ENCODE results near the gene SNRK. TPM values are rescaled to one million over a fixed set of nuclear protein-coding genes. Genes with fewer than 3 reads are reported as not detected.

Gene SNRK
- total and polyA plus RNA-seq, 9 of the 15 experiments (the other 6 are each of a cell fraction or from before 2014, with no cell fraction given): 1.7 to 12.3 (median 7.3) TPM

DNA sequence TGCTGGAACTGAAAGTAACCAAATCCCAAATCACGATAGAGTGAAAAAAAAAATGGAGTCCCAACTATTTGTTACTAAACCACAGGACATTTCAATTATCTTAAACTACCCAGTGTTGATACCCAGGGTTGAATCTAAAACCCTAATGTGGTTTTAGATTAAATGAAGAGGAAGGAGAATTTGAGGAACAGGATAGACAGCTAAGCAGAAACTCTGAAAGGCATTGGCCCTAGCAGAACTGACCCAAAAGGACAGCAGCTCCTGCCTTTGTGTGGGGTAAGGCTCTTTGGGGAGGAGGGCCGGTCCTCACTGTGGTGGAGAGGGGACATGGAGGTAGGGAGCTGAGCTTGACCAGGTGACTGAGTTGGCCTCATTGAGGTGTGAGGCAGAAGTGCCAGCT is 30.7 kb upstream of the SNRK start:
- ATAC-seq: no peak
- no peak overlapping the region for H3K4me2 ChIP-seq (ENCODE audit: insufficient read depth, low read length)
- POLR2A ChIA-PET: interaction anchor here (0.6 to 1.0 kb wide), 2 partner anchors 10 to 35 kb away, joined by 3 to 4 read pairs; no protein-coding TSS in a partner anchor
- H3K4me1 ChIP-seq (replicated peaks in 1 of 2; ENCODE audit: control insufficient read depth in 2 of 2, insufficient read depth in 2 of 2, low read length in 2 of 2): peaks cover 0 to 13% of the 10 kb centered on the region in 2 experiments; a peak in 3 of 5 replicates
- no TSS peak for BruUV-seq (replicated peaks)
- H3K27ac ChIP-seq (ENCODE audit: extremely low read depth, low read depth, low read length): no peak overlapping the region
- H3K9me1 ChIP-seq (ENCODE audit: control insufficient read depth, insufficient read depth, low read length): no peaks in the 10 kb centered on the region
- DNase-seq (ENCODE audit: extremely low read depth in 1 of 4, low spot score in 3 of 4): no peak
- in situ Hi-C loops (cut with MboI): no loop called here
- no peaks in the 10 kb centered on the region for H3K79me2 ChIP-seq (ENCODE audit: control insufficient read depth, insufficient read depth, low read length)
- no peaks in the 10 kb centered on the region for H3K36me3 ChIP-seq (ENCODE audit: control insufficient read depth, insufficient read depth, low read length)
- no peaks in the 10 kb centered on the region for H3K9me3 ChIP-seq (replicated peaks; ENCODE audit: control insufficient read depth, insufficient read depth, low read depth, low read length)
- 15% methylated on average over 2 of the region's 2 CpGs for WGBS (ENCODE audit: insufficient coverage, low coverage, missing lambda C conversion rate)
- H3K4me3 ChIP-seq: no peak overlapping the region
- intact Hi-C loops (cut with micrococcal nuclease): no loop called here
- no peak overlapping the region for H2AFZ ChIP-seq (ENCODE audit: low read depth, low read length)
- CTCF ChIA-PET (ENCODE audit: low intra/inter-chr PET ratio): no interaction called here
- no peak for FAIRE-seq
- TF ChIP-seq, protein P1, sequence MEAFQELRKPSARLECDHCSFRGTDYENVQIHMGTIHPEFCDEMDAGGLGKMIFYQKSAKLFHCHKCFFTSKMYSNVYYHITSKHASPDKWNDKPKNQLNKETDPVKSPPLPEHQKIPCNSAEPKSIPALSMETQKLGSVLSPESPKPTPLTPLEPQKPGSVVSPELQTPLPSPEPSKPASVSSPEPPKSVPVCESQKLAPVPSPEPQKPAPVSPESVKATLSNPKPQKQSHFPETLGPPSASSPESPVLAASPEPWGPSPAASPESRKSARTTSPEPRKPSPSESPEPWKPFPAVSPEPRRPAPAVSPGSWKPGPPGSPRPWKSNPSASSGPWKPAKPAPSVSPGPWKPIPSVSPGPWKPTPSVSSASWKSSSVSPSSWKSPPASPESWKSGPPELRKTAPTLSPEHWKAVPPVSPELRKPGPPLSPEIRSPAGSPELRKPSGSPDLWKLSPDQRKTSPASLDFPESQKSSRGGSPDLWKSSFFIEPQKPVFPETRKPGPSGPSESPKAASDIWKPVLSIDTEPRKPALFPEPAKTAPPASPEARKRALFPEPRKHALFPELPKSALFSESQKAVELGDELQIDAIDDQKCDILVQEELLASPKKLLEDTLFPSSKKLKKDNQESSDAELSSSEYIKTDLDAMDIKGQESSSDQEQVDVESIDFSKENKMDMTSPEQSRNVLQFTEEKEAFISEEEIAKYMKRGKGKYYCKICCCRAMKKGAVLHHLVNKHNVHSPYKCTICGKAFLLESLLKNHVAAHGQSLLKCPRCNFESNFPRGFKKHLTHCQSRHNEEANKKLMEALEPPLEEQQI (IDR thresholded peaks at IDR 0.05): no peak
- TF ChIP-seq STAT5B (CRISPR knock-in tag; IDR thresholded peaks at IDR 0.05) (no peak), ZNF696 (CRISPR knock-in tag; conservative IDR thresholded peaks at IDR 0.05) (no peak), POLR3A (IDR thresholded peaks at IDR 0.05; ENCODE audit: borderline replicate concordance, extremely low read depth, insufficient read depth, insufficient read length) (no peak), TCF7 (IDR thresholded peaks at IDR 0.05; ENCODE audit: borderline replicate concordance) (no peak), HLTF (IDR thresholded peaks at IDR 0.05) (no peak), EZH2 (IDR thresholded peaks at IDR 0.05; ENCODE audit: borderline replicate concordance, low read depth, low read length) (no peak), ZNF184 (CRISPR knock-in tag; IDR thresholded peaks at IDR 0.05) (no peak), ZBED1 (IDR thresholded peaks at IDR 0.05) (no peak), ZNF75A (CRISPR knock-in tag; IDR thresholded peaks at IDR 0.05) (no peak), SNRNP70 (optimal IDR thresholded peaks at IDR 0.05; ENCODE audit: low read depth, low read length) (no peak)
- TF ChIP-seq, protein P2, sequence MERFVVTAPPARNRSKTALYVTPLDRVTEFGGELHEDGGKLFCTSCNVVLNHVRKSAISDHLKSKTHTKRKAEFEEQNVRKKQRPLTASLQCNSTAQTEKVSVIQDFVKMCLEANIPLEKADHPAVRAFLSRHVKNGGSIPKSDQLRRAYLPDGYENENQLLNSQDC (CRISPR knock-in tag; IDR thresholded peaks at IDR 0.05): no peak
- TF ChIP-seq, protein P3, sequence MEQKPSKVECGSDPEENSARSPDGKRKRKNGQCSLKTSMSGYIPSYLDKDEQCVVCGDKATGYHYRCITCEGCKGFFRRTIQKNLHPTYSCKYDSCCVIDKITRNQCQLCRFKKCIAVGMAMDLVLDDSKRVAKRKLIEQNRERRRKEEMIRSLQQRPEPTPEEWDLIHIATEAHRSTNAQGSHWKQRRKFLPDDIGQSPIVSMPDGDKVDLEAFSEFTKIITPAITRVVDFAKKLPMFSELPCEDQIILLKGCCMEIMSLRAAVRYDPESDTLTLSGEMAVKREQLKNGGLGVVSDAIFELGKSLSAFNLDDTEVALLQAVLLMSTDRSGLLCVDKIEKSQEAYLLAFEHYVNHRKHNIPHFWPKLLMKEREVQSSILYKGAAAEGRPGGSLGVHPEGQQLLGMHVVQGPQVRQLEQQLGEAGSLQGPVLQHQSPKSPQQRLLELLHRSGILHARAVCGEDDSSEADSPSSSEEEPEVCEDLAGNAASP (IDR thresholded peaks at IDR 0.05): no peak
- TF ChIP-seq, protein P4, sequence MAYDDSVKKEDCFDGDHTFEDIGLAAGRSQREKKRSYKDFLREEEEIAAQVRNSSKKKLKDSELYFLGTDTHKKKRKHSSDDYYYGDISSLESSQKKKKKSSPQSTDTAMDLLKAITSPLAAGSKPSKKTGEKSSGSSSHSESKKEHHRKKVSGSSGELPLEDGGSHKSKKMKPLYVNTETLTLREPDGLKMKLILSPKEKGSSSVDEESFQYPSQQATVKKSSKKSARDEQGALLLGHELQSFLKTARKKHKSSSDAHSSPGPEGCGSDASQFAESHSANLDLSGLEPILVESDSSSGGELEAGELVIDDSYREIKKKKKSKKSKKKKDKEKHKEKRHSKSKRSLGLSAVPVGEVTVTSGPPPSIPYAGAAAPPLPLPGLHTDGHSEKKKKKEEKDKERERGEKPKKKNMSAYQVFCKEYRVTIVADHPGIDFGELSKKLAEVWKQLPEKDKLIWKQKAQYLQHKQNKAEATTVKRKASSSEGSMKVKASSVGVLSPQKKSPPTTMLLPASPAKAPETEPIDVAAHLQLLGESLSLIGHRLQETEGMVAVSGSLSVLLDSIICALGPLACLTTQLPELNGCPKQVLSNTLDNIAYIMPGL (CRISPR knock-in tag; IDR thresholded peaks at IDR 0.05): no peak
- H3K27me3 ChIP-seq (ENCODE audit: control insufficient read depth in 2 of 2, insufficient read depth in 2 of 2, low read length in 2 of 2): peaks cover 2 to 32% of the 10 kb centered on the region in 2 experiments; a peak in 3 of 5 replicates
- H4K20me1 ChIP-seq (replicated peaks; ENCODE audit: control insufficient read depth, insufficient read depth, low read length): no peaks in the 10 kb centered on the region
- H3K9ac ChIP-seq (ENCODE audit: insufficient read depth in 1 of 2, low read depth in 2 of 2, low read length in 2 of 2): no peak overlapping the region

All from K562 (cell line).